ENCODE results near the gene MDN1.

The MDN1 gene

DNA sequence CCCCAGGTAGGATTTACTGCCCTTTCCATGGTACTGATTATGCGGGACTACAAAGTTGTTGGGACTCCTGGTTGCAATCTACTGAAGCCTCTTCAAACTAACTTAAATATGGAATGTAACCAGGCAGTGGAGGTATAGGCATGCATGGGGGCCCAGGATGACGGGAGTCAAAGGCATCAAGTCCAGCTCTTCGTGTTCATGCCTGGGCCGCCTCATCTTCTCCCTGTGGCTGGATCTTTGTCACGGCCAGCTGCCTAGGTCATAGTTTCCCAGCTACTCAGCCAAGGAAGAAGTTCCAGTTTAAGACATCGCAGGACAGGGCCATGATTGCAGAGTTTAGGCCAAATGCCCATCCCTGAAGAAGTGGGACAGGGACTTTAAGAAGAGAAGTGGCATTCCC is 201.6 kb downstream of the MDN1 start:
- in situ Hi-C loops (cut with HindIII; ENCODE audit: low sequenced_read_pairs), result no loop called here
- no peak for DNase-seq (ENCODE audit: low read depth)
- TF ChIP-seq, protein P1, sequence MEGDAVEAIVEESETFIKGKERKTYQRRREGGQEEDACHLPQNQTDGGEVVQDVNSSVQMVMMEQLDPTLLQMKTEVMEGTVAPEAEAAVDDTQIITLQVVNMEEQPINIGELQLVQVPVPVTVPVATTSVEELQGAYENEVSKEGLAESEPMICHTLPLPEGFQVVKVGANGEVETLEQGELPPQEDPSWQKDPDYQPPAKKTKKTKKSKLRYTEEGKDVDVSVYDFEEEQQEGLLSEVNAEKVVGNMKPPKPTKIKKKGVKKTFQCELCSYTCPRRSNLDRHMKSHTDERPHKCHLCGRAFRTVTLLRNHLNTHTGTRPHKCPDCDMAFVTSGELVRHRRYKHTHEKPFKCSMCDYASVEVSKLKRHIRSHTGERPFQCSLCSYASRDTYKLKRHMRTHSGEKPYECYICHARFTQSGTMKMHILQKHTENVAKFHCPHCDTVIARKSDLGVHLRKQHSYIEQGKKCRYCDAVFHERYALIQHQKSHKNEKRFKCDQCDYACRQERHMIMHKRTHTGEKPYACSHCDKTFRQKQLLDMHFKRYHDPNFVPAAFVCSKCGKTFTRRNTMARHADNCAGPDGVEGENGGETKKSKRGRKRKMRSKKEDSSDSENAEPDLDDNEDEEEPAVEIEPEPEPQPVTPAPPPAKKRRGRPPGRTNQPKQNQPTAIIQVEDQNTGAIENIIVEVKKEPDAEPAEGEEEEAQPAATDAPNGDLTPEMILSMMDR (IDR thresholded peaks at IDR 0.05; ENCODE audit: low read depth, low read length, missing control alignments), result no peak
- no peak overlapping the region for H3K4me3 ChIP-seq (ENCODE audit: low read depth, low read length)

- in situ Hi-C loops (cut with HindIII; ENCODE audit: low sequenced_read_pairs), result no loop called here
- DNase-seq (ENCODE audit: low read depth), result no peak
- TF ChIP-seq, protein P1 (IDR thresholded peaks at IDR 0.05; ENCODE audit: low read depth, low read length, missing control alignments), result no peak
- no peak overlapping the region for H3K4me3 ChIP-seq (ENCODE audit: low read depth, low read length)
Measured at GRCh38 chr6:89616531-89616930, 203.1 kb downstream of the MDN1 start.

- no peak overlapping the region for H3K4me3 ChIP-seq (ENCODE audit: low read depth, low read length)
- in situ Hi-C loops (cut with HindIII; ENCODE audit: low sequenced_read_pairs), result no loop called here
- TF ChIP-seq, protein P1 (IDR thresholded peaks at IDR 0.05; ENCODE audit: low read depth, low read length, missing control alignments), result no peak
- DNase-seq (ENCODE audit: low read depth), result no peak
Measured at GRCh38 chr6:89615882-89616281, 203.7 kb downstream of the MDN1 start.

DNA sequence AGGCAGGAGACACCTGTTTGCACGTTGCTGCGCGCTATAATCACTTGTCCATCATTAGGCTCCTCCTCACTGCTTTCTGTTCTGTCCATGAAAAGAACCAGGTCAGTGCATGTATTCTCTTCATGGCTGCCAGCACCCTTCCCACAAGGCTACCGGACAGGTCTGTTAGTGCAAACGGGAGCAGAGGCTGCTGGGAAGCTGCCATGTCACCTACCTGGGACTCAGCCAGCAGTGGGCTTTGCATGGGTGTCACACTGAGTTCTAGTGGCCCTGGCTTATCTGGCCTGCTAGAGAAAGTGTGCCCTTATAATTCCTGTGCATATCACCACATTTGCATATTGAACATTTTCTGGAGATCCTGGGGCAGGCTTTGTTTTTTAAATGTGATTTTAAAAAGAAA is 205.8 kb downstream of the MDN1 start:
- in situ Hi-C loops (cut with HindIII; ENCODE audit: low sequenced_read_pairs), result no loop called here
- H3K4me3 ChIP-seq (ENCODE audit: low read depth, low read length), result no peak overlapping the region
- no peak for DNase-seq (ENCODE audit: low read depth)
- TF ChIP-seq, protein P1 (IDR thresholded peaks at IDR 0.05; ENCODE audit: low read depth, low read length, missing control alignments), result no peak

DNA sequence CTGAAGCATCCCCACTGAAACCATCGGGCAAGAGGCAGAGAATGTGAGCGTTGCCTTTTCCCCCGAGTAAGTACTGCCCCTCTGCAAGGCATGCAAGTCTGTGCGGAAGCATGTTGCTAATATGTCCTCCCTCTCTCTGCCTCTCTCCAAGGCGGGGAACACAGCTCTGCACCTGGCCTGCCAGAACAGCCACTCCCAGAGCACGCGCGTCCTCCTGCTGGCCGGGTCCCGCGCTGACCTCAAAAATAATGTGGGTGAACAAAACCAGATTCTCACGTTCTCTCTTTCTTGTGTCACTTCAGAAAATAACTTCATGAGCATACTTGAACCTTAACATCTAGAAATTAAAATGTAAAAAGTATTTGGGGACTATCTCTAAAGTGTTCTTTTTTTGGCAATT is 207.5 kb downstream of the MDN1 start:
- TF ChIP-seq, protein P1 (IDR thresholded peaks at IDR 0.05; ENCODE audit: low read depth, low read length, missing control alignments), result no peak
- in situ Hi-C loops (cut with HindIII; ENCODE audit: low sequenced_read_pairs), result no loop called here
- DNase-seq (ENCODE audit: low read depth), result no peak

GRCh38 chr6:89611666-89612065 is 207.9 kb downstream of the MDN1 start:
- TF ChIP-seq, protein P1 (IDR thresholded peaks at IDR 0.05; ENCODE audit: low read depth, low read length, missing control alignments), result no peak
- in situ Hi-C loops (cut with HindIII; ENCODE audit: low sequenced_read_pairs), result no loop called here
- H3K4me3 ChIP-seq (ENCODE audit: low read depth, low read length), result no peak overlapping the region
- DNase-seq (ENCODE audit: low read depth), result peak; percentile 34

More for the DNA sequence above, 207.5 kb downstream of the MDN1 start:
- no peak overlapping the region for H3K4me3 ChIP-seq (ENCODE audit: low read depth, low read length)

DNA sequence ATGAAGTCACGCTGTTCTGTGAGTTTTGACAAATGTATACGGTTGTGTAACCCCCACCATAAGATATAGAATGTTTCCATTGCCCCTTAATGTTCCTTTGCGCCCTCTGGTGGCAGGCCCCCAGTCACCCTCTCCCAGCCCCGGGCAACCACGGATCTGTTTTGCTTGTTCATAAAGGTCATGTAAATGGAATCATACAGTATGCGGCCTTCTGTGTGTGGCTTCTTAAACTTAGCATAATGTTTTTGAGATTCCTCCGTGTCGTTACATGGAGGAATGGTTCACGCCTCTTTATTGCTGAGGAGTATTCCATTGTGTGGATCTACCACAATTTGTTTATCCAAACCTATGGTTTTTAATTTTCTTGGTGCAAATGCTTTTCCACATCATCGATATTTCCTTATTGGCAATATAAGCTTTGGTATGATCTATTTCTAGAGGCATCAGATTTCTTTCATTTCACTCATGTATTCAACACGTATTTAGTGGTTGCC is 209.4 kb downstream of the MDN1 start:
- TF ChIP-seq, protein P1 (IDR thresholded peaks at IDR 0.05; ENCODE audit: low read depth, low read length, missing control alignments), result peak; percentile 54
- H3K4me3 ChIP-seq (ENCODE audit: low read depth, low read length), result no peak overlapping the region
- in situ Hi-C loops (cut with HindIII; ENCODE audit: low sequenced_read_pairs), result no loop called here
- DNase-seq (ENCODE audit: low read depth), result no peak

Data from astrocyte of the cerebellum (primary cell).